HG03135 (cell line): ENCODE results near the gene MED26.
A peak's percentile ranks its signal among the peaks of the same experiment; 100 is the strongest.

Experiments
- ATAC-seq: cut with Tn5 transposase; IDR thresholded peaks from one replicate; pipeline ENCODE4 v1.9.1; 2021; ENCODE audit warnings: mild to moderate bottlenecking, moderate library complexity; ENCODE audit not compliant: unreplicated experiment

The MED26 gene

DNA sequence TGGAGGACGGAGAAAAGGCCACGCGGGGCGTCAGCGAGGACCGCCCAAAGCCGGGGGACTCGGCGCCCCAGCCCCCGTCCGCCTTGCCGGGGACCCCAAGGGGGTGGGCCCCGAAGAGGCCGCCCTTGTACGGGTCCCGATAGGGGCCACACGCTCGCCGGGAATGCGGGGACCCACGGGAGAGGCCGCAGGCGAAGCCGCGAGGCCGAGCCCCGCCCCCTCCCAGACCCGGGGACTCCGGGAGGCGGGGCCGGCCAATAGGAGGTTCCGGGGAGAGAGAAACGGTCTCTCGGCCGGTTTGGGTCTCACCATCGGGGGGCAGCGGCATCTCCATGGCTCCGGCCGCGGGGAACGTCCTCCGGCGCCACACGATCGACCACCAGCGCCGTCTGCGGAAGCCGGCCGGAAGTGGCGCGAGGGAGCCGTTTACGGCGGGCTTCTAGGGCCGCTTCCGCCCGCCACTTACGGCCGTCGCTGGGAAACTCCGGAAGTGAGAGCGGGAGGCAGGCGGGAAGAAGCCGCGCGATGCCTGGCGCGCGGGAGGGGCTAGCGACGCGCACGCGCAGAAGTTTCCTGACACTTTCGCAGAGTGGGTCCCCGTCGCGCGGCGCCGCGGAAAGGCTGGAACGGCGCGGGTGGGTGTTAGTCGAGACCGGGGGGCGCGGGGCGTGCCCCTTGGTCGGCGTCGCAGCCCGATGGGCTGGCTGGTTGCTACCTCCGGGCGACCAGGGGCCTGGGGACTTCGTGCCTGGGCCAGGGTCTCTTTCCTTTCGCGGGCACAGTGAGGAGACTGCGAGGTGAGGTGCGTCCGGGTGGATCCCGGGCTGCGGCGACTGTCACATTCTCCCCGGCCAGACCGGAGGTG lies 85.7 kb downstream of the MED26 start, which contains the start of gene CHERP:
Gene CHERP, minus strand, starts transcription at position 393 of the 865 bp plus-strand sequence. Its CDS starts 59 bp downstream, at position 334.
- ATAC-seq = peak; percentile 68

DNA sequence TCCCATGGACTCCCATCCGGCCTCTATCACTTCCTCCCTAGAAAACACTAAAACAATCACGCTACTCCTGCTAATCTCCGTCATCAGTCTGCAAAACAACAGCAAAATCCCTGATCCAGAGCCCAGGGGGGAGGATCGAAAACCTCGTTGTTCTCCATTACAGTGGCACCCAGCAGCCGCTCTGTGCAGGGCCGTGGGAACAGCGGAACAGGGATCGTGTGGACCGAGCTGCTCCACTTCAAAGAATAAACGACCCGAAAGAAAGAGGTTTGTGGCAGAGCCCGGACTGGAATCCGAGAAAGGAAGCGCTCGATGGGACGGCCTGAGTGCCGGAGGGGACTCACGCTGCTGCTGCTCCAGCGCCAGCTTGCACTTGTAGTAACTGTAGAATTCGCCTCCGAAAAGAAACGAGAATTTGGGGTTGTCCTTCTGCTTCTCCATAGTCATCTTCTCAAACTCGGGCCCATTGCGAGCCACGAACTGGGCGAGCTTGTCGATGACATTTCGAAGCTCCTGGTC lies 86.4 kb downstream of the MED26 start:
- peak; percentile 3 for ATAC-seq

DNA sequence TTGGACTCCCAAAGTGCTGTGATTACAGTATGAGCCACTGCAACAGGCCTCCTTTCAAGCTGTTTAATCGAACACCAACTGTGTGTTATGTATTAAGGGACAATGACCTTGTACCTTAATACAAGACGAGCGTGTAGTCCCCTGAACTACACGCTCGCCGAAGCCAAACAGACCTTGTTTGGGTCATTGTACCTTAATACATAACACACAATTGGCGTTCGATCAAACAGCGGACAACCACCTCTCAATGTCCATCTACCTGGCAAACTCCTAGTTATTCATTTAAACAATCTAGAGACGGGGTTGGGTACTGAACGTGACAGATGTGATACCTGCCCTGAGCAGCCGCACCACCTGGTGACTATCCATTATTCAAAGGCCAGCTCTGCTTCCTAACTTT lies 87.1 kb downstream of the MED26 start:
- ATAC-seq = no peak

DNA sequence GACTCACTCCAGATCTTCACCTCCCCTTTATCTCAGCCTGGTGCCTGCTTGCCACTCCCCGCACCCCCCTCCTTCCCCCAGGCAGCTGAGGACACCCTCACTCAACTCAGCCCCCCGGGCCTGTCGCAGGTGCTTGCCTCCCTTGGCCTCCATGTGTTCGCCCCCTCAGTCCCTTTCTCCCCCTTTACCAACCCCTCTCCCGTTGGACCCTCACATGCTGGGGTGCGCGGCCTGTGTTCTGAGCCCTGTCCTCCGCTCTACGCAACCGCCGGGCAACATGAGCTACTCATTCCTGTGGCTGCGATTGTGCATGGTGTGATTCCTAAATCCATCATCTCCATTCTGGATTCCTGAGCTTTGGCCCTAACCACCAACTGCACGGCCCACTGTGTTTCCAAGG lies 90.9 kb downstream of the MED26 start:
- ATAC-seq = no peak

DNA sequence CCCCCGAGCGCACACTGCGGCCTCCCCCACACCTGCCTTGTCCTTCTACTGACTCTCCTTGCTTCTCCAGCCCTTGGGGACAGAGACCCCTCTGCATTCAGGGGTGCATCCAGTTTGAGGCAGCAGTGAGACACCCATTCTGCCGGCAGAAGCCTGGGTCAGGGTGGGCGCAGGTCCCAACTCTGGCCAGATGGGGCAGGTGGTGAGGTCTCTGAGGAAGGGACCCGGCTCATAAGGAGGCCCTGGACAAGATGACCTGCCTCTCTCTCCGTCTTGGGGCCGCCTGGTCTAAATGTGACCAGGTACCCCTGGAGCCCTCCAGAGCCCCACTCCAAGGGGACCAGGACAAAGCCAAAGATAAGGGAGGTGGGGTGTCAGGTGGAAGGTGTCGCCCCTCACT lies 91.9 kb downstream of the MED26 start:
- ATAC-seq = no peak

DNA sequence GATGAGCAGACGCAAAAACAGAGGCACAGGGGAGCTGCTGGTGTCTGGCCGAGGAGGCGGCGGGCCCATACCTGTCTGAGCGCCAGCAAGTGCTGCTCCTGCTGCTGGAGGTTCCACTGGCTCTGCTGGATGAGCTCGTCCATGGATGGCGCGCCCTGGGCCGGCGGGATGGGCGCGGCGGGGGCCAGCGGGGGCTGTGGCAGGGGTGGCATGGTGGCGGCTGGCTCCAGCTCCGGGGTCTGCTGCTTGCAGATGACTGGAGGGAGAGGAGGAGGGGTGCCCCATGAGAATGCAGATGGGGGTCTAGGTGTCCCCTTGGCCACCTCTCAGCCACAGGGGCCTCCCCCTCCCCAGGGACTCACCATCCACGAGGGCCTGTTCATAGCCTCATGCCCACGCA lies 92.6 kb downstream of the MED26 start:
- no peak for ATAC-seq

DNA sequence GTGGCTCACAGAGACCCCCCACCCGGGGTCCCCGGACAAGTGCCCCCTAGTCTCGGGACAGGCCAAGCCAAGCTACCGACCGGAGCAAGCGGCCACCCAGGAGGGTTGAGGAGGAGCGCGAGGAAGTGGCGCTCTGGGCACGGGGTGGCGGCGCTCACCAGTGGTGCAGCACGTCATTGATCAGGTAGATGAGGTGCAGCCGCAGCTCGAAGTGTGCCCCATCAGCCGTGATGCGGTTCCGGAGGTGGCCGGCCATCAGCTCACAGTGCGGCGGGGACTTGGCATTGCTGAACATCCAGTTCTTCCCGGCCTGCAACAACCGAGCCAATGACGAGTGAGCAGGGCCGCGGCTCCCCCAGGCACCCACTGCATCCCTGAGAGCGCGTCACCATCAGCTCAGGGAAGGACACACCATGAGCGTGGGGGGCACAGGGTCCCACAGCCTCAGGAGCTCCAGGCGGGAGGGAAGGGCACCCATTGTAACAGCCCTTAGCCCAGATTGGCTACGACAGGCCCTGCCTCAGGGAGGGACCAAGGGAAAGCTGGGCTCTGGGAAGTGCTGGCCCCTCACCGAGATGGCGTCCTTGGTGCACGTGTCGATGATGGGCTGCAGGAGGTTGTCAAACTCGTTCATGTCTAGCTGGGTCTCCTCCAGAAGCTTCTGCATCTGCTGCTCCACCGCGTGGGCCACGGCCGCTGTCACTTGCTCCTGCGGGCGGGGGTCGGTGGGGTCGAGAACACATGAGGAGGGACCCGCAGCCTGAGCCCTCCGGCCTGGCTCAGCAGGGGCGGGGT lies 95.4 kb downstream of the MED26 start:
- no peak for ATAC-seq

DNA sequence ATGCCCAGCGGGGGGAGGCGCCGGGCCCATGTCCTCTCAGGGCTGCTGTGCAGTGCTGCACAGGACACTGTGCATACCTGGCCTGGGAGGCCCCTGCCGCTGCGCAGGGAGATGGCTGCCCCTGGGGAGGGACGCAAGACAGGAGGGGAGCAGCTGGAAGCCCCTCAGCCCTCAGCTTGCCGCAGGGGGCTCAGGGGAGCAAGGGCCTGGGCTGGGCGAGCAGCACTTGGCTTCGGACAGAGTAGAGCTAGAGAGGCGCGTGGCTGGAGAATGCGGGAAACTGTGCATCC lies 96.7 kb downstream of the MED26 start:
- ATAC-seq = no peak

DNA sequence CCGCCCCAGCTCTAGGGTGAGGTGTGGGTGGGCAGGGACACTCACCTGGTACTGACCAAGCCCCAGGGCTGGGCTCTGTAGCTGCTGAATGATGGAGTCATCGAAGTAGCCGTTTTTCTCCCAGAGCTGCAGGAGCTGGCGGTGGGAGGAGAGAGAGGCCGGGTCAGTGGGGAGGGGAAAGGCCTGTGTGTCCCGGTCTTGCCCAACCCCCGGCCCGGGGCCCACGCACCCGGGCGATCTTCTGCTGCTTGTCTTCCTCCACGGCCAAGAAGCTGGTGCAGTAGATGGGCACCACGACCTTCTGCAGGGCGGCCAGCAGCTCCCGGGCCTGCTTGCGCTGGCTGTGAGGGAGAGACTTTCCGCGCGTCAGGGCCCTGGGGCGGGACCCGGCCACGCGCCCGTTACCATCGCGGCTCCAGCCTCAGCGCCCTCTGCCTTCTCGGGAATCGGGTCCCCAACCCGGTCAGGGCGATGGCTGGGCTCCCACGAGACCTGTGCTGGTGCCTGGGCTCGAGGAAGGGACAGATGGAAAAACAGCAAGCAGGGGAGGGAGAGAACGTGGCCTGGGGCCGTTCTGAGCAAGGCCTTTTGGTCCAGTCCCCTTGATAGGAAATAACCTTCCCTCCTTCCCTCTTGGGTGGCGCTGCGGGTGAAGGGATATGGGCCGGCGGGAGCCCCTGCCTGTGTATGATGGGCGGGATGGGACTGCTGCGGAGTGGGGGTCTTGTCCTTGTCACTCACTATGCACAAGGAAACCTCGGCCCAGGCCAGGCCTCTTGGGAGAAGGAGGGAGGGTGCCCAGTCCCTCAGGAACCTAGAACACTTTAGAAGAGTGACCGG lies 97.2 kb downstream of the MED26 start:
- no peak for ATAC-seq

DNA sequence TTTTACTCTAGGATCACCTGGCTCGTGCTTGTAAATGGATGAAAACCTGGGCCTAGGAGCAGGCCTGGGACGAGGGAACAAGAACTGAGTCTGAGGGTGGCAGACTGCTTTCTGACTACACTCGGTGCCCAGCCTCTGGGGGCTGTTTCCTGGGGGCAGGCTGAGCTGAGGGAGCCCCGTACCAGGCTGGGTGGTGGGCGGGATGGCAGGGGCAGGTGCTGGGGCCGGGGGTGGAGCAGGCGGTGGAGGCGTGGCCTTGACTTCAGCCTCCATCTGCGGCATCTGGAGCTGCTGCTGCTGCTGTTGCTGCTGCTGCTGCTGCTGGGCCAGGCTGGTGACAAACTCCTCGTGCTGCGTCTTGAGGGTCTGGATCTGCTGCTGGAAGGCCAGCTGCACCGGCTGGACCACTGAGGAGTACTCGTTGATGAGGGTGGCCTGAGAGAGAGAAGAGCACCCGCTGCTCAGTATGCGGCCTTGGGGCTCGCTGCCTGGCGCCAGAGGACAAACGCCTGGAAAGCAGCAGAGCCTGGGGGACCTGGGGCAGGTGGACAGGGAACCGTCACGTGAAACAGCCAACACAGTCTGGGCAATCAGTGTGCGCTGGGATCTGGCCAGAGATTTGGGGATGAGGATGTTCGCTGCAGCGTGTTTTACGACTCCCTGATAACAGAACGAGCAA lies 98.4 kb downstream of the MED26 start:
- no peak for ATAC-seq

DNA sequence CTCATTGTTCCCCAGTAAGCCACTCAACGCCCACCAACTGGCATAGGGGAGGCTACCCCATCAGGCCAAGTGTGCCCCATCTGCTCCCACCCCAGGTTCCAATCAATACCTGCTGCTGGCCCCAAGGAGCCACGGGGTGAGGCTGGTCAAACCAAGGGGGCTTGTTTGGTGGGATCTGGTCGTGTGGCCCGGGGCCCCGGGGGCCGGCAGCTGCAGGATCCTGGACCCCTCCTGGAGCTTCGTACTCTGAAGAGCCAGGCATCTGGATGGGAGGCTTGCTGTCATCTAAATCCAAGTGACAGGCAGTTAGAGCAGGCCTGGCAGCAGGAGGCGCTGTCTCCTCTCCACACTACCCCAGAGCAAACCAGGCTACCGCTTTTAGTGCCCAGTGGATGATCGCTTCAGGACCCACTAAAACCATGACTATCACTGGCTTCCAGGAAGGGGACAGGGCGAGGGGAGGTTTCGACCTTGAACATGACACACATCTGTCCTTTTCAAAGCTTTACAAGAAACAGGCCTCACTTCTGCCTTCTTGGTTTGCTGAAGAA lies 100.0 kb downstream of the MED26 start:
- ATAC-seq = no peak

DNA sequence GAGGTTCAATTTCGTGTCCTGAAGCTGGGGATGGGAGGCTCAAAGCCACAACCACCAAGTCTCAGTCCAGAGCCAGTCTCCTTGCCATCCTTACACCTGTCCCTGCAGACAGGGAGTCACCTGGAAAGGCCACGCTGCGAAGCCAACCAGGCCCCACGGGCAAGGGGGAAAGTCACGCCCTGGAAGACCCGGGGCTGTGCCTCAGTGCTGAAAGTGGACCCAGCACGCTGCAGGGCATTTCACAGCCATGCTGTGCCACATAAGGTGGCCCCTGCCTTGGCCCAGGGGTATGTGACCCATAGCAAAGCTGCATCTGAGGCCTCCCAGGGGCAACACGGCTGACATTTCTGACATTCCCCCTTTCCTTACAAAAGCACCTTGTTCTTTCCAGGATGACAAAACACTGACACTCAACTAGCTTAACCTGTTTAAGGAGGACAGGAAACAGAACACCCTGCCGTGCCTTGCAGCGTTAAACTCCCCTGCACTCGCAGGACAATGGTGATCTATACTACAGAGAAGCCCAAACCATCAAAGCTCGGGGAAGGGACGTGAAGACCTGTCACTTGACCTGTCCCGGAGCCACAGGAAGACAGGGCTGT lies 100.6 kb downstream of the MED26 start:
- no peak for ATAC-seq

DNA sequence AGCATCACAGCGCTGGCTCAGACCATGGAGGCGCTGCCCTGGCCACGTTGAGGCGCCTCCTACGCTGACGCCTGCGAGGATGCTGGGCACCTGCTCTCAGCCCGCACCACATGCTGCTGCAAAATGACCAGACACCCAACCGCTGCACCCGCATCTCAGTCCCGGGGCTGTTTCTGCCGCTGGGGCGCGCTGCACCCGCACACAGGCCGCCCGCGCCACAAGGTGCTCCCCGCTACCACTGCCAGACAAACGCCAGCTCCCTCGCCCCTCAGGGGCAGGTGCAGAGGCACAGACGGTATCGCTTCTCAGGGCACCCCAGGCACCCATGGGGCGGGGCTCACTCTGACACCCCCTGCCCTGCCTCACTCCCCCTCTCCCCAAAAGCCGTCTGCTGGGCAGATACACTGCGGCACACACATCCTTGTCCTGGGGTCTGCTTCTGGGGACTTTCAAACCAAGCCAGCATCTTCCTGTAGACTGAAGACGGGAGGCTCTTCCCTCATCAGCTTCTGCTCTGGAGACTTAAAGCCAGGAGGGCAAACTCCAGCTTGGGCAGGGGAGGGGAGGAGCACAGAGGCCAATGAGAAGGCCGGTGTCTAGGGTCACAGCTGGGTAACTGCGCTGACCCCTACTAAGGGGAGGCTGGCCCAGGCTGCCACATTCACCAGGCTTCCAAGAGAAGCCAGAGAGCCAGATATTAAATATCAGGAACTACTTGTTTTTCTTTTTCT lies 102.1 kb downstream of the MED26 start:
- no peak for ATAC-seq

DNA sequence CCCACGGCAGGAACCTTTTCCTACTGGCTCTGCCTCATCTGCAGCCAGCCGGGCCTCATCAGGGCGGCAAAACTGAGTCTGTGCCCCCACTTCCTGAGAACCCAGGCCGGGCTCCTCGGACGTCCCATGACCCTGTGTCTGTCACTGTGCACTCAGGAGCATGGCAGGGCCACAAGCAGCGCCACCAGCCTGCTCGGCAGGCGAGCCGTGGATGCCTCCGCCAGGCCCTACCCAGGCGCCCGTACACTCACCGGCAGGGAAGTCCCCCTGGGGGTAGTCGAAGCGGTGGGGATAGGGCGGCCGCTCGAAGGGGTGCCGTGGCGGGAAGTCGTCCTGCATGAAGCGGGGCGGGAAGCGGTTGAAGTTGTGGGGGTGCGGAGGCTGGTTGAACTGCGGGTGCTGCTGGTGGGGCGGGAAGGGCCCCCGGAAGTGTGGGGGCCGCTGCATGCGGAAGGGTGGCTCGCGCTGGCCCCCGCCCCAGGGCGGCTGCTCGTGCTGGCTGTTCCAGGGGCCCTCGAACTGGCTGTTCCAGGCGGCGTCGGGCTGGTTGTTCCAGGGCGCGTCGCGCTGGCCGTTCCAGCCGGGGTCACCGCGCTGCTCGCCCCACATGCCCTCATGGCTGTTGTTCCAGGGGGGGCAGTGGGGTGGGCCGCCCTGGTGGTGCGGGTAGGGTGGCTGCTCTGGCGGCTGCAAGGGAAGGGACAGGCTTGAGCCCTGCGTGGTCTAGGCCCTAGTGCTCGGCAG lies 102.8 kb downstream of the MED26 start:
- no peak for ATAC-seq
